CMK (cell line): Measurements from ENCODE around the gene OR6V1.
"Not testable (repeated sequence)": the region's sequence is repeated elsewhere in the genome, so short reads cannot be mapped to it uniquely, and the experiment has no call there.

Experiments used
- DNase-seq: peaks from one replicate; pipeline ENCODE4 v3.0.0-alpha.2; 2010; ENCODE audit warnings: low read depth

The OR6V1 gene

GRCh38 chr7:143043391-143043790, 8.8 kb upstream of the OR6V1 start:
- no peak for DNase-seq

- no peak for DNase-seq
Observed at GRCh38 chr7:143046426-143046851, 5.7 kb upstream of the OR6V1 start.

DNA sequence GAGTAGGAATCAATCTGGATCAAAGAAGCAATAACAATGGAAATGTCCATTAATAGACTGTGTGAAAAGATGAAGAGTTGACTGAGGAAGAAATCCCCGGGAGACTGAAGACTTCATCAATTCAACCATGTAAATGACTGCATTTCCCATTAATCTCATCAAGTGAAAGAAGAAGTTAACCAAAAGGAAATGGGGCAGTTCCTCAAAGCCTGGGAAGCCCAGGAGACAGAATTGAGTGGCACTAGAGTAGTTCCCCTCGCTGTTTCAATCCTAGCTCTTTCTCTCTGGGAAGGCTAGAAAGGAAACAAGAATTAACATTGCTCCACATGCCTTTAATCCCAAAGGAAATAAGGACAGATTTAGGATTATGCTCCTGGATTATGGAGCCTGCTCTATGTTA, 4.8 kb upstream of the OR6V1 start:
- DNase-seq, result no peak

DNA sequence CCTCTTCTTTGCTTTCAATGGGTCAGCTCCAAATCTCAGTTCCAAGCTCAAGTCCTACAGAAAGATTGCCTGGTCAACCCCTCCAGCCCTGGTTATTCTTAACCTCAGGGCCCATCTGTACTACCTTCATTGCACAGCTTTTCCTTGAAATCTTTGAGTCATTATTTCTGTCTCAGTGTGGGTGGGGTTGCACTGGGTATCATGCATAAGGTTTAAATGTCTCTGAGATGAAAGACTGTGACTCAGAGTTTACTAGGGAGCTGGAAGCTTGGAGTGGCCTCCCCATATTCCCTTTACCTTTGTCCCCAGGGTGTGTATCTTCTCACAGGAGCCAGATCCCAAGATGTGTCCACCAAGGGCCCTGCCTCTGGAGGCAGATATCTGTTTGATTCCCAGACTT, 3.3 kb upstream of the OR6V1 start:
- DNase-seq, result no peak

DNA sequence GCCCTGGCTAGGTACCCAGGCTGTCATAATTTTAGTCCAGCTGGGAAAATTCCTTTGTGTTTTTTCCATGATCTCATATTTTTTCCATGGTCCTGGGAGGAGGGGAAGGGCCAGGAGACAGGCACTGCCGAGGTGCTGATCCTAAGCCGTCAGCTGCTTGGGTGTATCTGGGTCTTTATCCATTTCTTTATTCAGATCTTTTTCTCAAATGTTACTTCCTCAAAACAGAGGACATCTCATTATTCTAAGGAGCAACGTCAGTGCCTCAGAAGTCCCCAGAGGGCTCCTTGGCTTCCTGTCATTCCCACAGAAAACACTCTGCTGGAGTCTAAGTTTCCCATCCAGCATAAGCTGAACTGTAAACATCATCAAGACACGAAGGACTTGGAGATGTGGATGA, 2.8 kb upstream of the OR6V1 start:
- no peak for DNase-seq

- DNase-seq, result no peak
Observed at GRCh38 chr7:143050931-143051330, 1.2 kb upstream of the OR6V1 start.

DNA sequence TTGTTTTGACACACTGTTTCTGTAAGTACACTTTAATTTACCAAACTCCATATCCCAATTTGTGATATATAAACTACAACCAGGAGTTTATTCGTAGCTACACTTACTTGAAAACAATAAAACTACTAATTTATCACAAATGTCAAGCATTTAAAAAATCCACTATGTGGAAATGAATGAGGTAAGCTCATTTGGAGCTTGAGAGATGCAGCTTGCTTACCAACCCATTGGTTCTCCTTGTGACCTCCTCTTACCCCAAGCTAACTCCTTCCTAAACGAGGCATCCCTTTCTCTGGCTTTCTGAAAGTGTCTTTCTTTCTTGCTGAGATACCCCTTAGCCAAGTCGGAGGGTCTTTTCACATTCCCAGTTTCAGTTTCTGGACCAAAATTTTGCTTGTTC, 2.5 kb downstream of the OR6V1 start:
- DNase-seq, result no peak

- no peak for DNase-seq
Observed at GRCh38 chr7:143055754-143056153, 3.6 kb downstream of the OR6V1 start.

DNA sequence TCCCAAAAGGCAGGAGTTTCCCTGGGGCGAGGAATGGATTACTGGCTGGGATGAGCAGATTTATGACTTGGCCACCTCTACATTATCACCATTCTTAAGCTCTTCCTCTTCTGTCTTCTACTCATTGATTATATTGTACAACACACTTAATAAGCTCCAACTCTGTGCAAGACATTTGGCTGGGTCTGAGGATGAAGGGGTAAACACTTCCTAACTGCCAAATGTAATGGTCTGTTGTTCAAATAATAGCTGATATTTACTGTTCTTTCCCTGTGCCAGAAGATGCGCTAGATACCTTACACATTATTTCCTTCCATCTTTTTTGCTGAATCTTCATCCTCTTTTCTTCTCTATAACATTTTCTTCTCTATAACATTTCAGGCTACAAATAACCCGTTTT, 11.6 kb downstream of the OR6V1 start:
- DNase-seq, result no peak

DNA sequence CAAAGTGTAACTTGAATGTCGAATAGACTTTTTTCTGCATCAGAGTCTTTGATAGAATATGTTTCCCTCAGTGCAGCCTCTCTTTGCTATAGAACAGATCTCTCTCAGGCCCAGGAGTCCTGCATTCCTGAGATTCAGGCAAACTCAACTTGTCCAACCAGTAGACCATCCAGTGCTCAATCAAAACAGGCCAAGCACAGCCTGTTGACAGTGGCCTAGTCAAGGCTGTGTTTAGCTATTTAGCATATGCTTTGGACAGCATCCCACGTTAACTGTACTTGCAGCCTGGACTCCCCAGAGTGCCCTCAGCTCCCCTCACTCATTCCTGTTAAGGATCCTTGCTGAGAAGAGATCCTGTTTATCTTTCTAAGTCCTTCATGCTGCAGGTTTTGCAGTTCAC, 16.3 kb downstream of the OR6V1 start:
- no peak for DNase-seq

DNA sequence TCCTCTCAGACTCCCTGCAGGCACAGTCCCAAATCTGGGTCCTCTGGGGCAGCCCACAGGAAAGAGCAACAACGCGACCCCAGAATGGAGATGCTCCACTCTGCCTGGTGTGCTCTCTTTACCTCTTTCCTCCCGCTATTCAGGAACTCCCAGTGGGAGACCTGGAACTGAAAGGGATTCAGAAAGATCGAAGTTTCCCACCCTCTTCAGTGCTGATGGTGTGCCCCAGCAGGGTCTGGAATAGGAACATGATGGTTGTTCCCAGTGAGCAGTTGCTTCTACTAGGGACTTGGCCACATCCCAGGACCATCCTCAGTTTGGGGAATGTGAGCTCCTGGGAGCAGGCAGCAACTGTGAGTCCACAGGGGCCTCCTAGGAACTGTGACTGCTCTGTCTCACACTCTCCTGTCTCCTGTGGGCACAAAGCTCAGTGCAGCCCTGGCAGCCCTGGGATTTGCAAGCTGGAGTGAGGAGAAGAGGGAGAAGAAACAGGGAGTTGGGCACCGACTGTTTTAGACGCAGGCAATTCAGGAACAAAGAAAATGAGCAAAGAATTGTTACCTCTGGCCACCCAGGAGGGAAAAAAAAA, 17.9 kb downstream of the OR6V1 start:
- no peak for DNase-seq

DNA sequence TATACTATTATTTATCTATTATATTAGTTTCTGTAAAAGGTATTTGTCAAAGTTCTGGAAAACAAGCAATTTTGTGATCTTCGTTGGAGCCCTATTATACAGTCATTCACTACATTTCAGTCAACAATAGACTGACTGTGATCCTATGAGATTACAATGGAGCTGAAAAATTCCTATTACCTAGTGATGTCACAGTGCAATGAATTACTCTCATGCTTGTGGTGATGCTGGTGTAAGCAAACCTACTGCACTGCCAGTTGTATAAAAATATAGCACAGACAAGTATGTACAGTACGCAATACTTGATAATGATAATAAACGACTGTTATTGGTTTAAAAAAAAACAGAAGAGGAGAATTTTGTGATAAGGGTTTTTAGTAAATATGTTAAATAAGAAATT, 21.4 kb downstream of the OR6V1 start:
- DNase-seq, result no peak

DNA sequence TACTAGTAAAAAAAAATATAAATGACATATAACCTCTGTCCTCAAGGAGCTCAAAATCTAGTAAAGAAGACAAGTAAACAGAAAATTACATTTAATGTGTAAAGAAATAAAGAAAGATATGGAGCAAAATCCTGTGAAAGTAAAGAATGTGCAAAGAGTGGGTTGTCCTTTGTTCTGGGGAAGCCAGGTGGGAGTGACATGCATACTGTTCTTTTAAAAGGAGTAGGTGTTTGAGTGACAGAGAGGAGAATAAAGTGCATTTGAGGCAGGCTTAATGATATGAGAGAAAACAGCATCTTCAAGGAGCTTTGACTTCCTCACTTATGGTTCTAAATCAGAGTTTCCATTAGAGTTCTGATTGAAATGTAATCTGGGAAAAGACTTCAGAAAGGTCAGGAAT, 22.0 kb downstream of the OR6V1 start:
- no peak for DNase-seq

- no peak for DNase-seq
Observed at GRCh38 chr7:143085109-143085508, 33.0 kb downstream of the OR6V1 start.

- DNase-seq, result not testable (repeated sequence)
Observed at GRCh38 chr7:143085610-143086009, 33.5 kb downstream of the OR6V1 start.

DNA sequence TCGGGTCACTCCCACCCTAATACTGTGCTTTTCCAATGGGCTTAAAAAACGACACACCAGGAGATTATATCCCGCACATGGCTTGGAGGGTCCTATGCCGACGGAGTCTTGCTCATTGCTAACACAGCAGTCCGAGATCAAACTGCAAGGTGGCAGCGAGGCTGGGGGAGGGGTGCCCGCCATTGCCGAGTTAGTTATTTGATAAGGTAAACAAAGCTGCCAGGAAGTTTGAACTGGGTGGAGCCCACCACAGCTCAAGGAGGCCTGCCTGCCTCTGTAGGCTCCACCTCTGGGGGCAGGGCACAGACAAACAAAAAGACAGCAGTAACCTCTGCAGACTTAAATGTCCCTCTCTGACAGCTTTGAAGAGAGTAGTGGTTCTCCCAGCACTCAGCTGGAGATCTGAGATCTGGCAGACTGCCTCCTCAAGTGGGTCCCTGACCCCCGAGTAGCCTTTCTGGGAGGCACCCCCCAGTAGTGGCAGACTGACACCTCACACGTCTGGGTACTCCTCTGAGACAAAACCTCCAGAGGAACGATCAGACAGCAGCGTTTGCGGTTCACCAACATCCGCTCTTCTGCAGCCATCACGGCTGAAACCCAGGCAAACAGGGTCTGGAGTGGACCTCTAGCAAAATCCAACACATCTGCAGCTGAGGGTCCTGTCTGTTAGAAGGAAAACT, 36.5 kb downstream of the OR6V1 start:
- not testable (repeated sequence) for DNase-seq

GRCh38 chr7:143096146-143096545, 44.0 kb downstream of the OR6V1 start:
- no peak for DNase-seq

- not testable (repeated sequence) for DNase-seq
Observed at GRCh38 chr7:143099579-143099978, 47.4 kb downstream of the OR6V1 start.
